GM23248 (cell line): Measurements from ENCODE around the gene ADSS1. TPM values are rescaled to one million over a fixed set of nuclear protein-coding genes. Genes with fewer than 3 reads are reported as not detected.
A peak's percentile ranks its signal among the peaks of the same experiment; 100 is the strongest.

Experiments used
- DNase-seq: peaks from one replicate; pipeline ENCODE4 v3.0.0-alpha.2; 2015
- H2AFZ ChIP-seq: fragments of 200-600 bp; sonication (generic); 2 replicates; pipeline ENCODE4 v1.6.1; 2016; ENCODE audit warnings: antibody characterized with exemption
- H3F3A ChIP-seq: fragments of 200-600 bp; sonication (generic); 2 replicates; pipeline ENCODE4 v1.6.1; 2016; ENCODE audit warnings: mild to moderate bottlenecking, antibody characterized with exemption, mixed run types; ENCODE audit not compliant: insufficient read depth
- H3K27ac ChIP-seq: fragments of 200-600 bp; sonication (generic); 2 replicates; pipeline ENCODE4 v1.5.1; 2016; ENCODE audit warnings: mild to moderate bottlenecking
- H3K27me3 ChIP-seq: fragments of 200-600 bp; sonication (generic); replicated peaks from 2 replicates; pipeline ENCODE4 v1.6.1; 2016; ENCODE audit warnings: mild to moderate bottlenecking; ENCODE audit not compliant: insufficient read depth
- H3K36me3 ChIP-seq: fragments of 200-600 bp; sonication (generic); 2 replicates; pipeline ENCODE4 v1.6.1; 2016; ENCODE audit warnings: low read depth, mild to moderate bottlenecking
- H3K4me1 ChIP-seq: fragments of 200-600 bp; sonication (generic); 2 replicates; pipeline ENCODE4 v1.6.1; 2016; ENCODE audit warnings: mild to moderate bottlenecking; ENCODE audit not compliant: insufficient read depth
- H3K4me2 ChIP-seq: fragments of 200-600 bp; sonication (generic); one replicate; pipeline ENCODE4 v1.6.1; 2016; ENCODE audit warnings: mild to moderate bottlenecking; ENCODE audit not compliant: unreplicated experiment
- H3K4me3 ChIP-seq: fragments of 200-600 bp; sonication (generic); 2 replicates; pipeline ENCODE4 v1.5.1; 2016; ENCODE audit warnings: mild to moderate bottlenecking
- H3K79me2 ChIP-seq: fragments of 200-600 bp; sonication (generic); 2 replicates; pipeline ENCODE4 v1.6.1; 2016; ENCODE audit warnings: mild to moderate bottlenecking; ENCODE audit not compliant: insufficient read depth
- H3K9ac ChIP-seq: fragments of 200-600 bp; sonication (generic); 2 replicates; pipeline ENCODE4 v1.6.1; 2016; ENCODE audit warnings: mild to moderate bottlenecking
- H3K9me2 ChIP-seq: fragments of 200-600 bp; sonication (generic); 2 replicates; pipeline ENCODE4 v1.6.1; 2016; ENCODE audit warnings: mixed run types, mild to moderate bottlenecking, moderate library complexity; ENCODE audit not compliant: insufficient read depth
- H3K9me3 ChIP-seq: fragments of 200-600 bp; sonication (generic); one replicate; pipeline ENCODE4 v1.6.1; 2017; ENCODE audit warnings: low read depth
- H4K20me1 ChIP-seq: fragments of 200-600 bp; sonication (generic); 2 replicates; pipeline ENCODE4 v1.6.0; 2016; ENCODE audit not compliant: insufficient read depth
- EZH2 ChIP-seq: fragments of 200-600 bp; sonication (generic); IDR thresholded peaks from 2 replicates; pipeline ENCODE4 v1.6.1; 2018; ENCODE audit warnings: antibody characterized with exemption, mild to moderate bottlenecking; ENCODE audit not compliant: insufficient read depth, poor library complexity, severe bottlenecking
- EZH2phosphoT487 ChIP-seq: fragments of 200-600 bp; sonication (generic); IDR thresholded peaks from 2 replicates; pipeline ENCODE4 v1.6.1; 2018; ENCODE audit warnings: antibody characterized with exemption, moderate library complexity, mild to moderate bottlenecking, low read depth; ENCODE audit not compliant: insufficient read depth
- WGBS, 2 experiments: methylation state at CpG; one replicate each; pipeline ENCODE4 v1.1.6; 2015 to 2017; ENCODE audit warnings: low lambda C conversion rate in 2 of 2, low coverage in 1 of 2; ENCODE audit errors: missing lambda C conversion rate in 2 of 2; 5-methylcytosine and 5-hydroxymethylcytosine counted together
- in situ Hi-C: fragments of 300-500 bp; cut with MboI; formaldehyde crosslinking; loops from 2 replicates; pipeline ENCODE4 v1.15.0; 2020
- polyA plus RNA-seq: library from polyadenylated mRNA; unstranded; fragments of >200 nt; fragmentation: Nextera tagmentation; extraction: Ambion mirVana; gene quantifications from 2 replicates; pipeline ENCODE4 v1.2.1, GENCODE V29; 2016
- total RNA-seq: library from RNA; depleted of rRNA; stranded (reverse); fragments of >200 nt; shearing (Covaris generic); gene quantifications from 2 replicates; pipeline ENCODE4 v1.2.3, GENCODE V29; 2014

The ADSS1 gene
- total and polyA plus RNA-seq, 2 experiments from 2014 or later, result 3.7 to 7.1 TPM

DNA sequence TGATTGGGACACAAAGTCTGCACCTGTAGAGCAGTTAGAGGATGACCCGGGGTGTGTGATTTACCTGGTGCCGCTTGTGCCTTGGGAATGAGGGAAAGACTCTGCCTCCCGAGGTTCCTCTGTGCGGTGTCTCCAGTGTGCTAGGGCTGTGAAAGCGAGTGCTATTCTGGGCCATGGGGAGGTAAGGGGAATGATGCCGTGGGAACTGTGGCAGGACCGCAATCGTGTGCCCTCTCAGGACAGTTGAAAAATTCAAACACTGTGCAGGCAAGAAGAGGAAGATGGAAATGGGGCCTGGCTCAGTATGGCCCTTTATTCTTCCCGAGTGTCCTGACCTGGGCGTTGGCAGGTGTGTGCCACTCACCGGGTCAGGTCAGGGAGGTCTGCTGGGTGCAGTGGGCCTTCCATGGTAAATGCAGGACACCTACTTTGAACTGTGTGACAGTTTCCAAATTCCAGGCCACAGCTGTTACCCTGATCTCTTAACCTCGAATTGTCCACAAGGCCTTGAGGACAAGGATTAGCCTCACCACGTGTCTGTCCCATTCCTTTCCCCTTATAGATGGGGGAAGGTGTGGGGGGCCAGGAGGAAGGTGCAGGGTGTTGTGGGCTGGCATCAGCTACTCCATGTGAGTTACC is 30.3 kb downstream of the ADSS1 start:
- no peaks in the 10 kb centered on the region for H3K27me3 ChIP-seq
- WGBS, 2 experiments, result 48 to 55% methylated on average over 13 of the region's 13 CpGs
- peak overlapping the region; percentile 74; the same call in 1 of the 2 replicates for H3K27ac ChIP-seq
- peak overlapping the region; percentile 90 for H3K4me3 ChIP-seq
- peaks cover 14% of the 10 kb centered on the region for H3K4me1 ChIP-seq
- in situ Hi-C loops, result no loop called here
- peaks cover 16% of the 10 kb centered on the region for H3F3A ChIP-seq
- TF ChIP-seq EZH2phosphoT487 (no peak), EZH2 (no peak)
- peak overlapping the region; percentile 87 for H3K4me2 ChIP-seq
- peak overlapping the region; percentile 97 for H3K9ac ChIP-seq
- DNase-seq, result no peak
- no peaks in the 10 kb centered on the region for H3K9me3 ChIP-seq
- H3K9me2 ChIP-seq, result no peaks in the 10 kb centered on the region
- H2AFZ ChIP-seq, result no peak overlapping the region
- peaks cover 5% of the 10 kb centered on the region; the same call in 1 of the 2 replicates for H3K36me3 ChIP-seq
- H4K20me1 ChIP-seq, result no peaks in the 10 kb centered on the region
- H3K79me2 ChIP-seq, result peaks cover 64% of the 10 kb centered on the region

GRCh38 chr14:104755621-104756020 is 31.6 kb downstream of the ADSS1 start:
- Histone ChIP-seq H3F3A (peaks cover 5% of the 10 kb centered on the region), H3K9me2 (no peaks in the 10 kb centered on the region), H3K27ac (no peak overlapping the region), H3K9me3 (no peaks in the 10 kb centered on the region), H3K9ac (peak overlapping the region; percentile 97; the same call in 1 of the 2 replicates), H3K4me3 (no peak overlapping the region), H3K4me1 (peaks cover 1% of the 10 kb centered on the region), H2AFZ (no peak overlapping the region), H3K4me2 (no peak overlapping the region), H4K20me1 (no peaks in the 10 kb centered on the region), H3K79me2 (peaks cover 64% of the 10 kb centered on the region), H3K27me3 (no peaks in the 10 kb centered on the region), H3K36me3 (peaks cover 5% of the 10 kb centered on the region; the same call in 1 of the 2 replicates)
- no peak for DNase-seq
- WGBS, 2 experiments, result 68 to 74% methylated on average over 11 of the region's 11 CpGs
- TF ChIP-seq EZH2, result no peak
- no peak for TF ChIP-seq EZH2phosphoT487
- in situ Hi-C loops, result no loop called here

- Histone ChIP-seq H3K9me3 (no peaks in the 10 kb centered on the region), H4K20me1 (no peaks in the 10 kb centered on the region), H3F3A (no peaks in the 10 kb centered on the region), H3K27ac (no peak overlapping the region), H2AFZ (no peak overlapping the region), H3K4me2 (no peak overlapping the region), H3K9ac (no peak overlapping the region), H3K79me2 (peaks cover 64% of the 10 kb centered on the region), H3K9me2 (no peaks in the 10 kb centered on the region), H3K27me3 (no peaks in the 10 kb centered on the region), H3K36me3 (peaks cover 5% of the 10 kb centered on the region; the same call in 1 of the 2 replicates), H3K4me1 (no peaks in the 10 kb centered on the region), H3K4me3 (no peak overlapping the region)
- DNase-seq, result no peak
- TF ChIP-seq EZH2phosphoT487, result no peak
- TF ChIP-seq EZH2, result no peak
- WGBS, 2 experiments, result 78 to 79% methylated on average over 26 to 27 of the region's 27 CpGs
- in situ Hi-C loops, result no loop called here
Measured at GRCh38 chr14:104756477-104757237, 32.6 kb downstream of the ADSS1 start.

DNA sequence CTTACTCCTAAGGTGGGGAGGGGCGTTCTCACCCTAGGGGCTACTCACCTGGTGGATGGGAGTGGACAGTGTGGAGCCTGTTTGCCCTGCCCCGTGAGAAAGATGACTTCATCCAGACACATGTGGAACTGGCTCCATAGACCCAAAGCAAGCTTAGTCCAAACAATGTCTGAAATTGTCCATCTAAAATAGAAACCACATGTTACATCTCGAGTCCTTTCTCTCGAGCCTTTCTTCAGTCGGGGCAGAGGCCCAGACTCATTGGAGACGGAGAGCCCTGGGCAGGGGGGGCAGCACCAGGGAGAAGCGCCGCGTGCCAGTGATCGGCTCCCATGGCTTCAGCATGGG is 33.2 kb downstream of the ADSS1 start:
- no peak overlapping the region for H3K9ac ChIP-seq
- in situ Hi-C loops, result no loop called here
- no peak for DNase-seq
- H3K36me3 ChIP-seq, result peaks cover 5% of the 10 kb centered on the region; the same call in 1 of the 2 replicates
- no peak overlapping the region for H3K4me3 ChIP-seq
- H3K27ac ChIP-seq, result no peak overlapping the region
- no peaks in the 10 kb centered on the region for H3K4me1 ChIP-seq
- H2AFZ ChIP-seq, result no peak overlapping the region
- no peak for TF ChIP-seq EZH2phosphoT487
- no peaks in the 10 kb centered on the region for H3K27me3 ChIP-seq
- H3K79me2 ChIP-seq, result peaks cover 64% of the 10 kb centered on the region
- whole genome bisulfite sequencing, 2 experiments, result 46 to 51% methylated on average over 10 of the region's 10 CpGs
- H3K9me3 ChIP-seq, result no peaks in the 10 kb centered on the region
- no peak overlapping the region for H3K4me2 ChIP-seq
- no peaks in the 10 kb centered on the region for H4K20me1 ChIP-seq
- H3F3A ChIP-seq, result no peaks in the 10 kb centered on the region
- H3K9me2 ChIP-seq, result no peaks in the 10 kb centered on the region
